ENCODE results near the gene SLC7A8. TPM values are rescaled to one million over a fixed set of nuclear protein-coding genes. Genes with fewer than 3 reads are reported as not detected.

The SLC7A8 gene
- total RNA-seq, 4 donors from 2014 or later, result 26.2 to 41.4 (median 37.5) TPM

GRCh38 chr14:23154964-23155587 lies 28.4 kb downstream of the SLC7A8 start:
- Histone ChIP-seq H3K9me3 (no peaks in the 10 kb centered on the region), H3K27ac (peak overlapping the region; percentile 79 to 90 (median 84)), H3K4me3 (peak overlapping the region in 1 of 4 donors; percentile 51), H3K4me1 (peaks cover 0 to 24% (median 10%) of the 10 kb centered on the region in 4 donors), H3K27me3 (no peaks in the 10 kb centered on the region), H3K36me3 (no peaks in the 10 kb centered on the region)
- peak; percentile 42 to 72 for DNase-seq (ENCODE audit: low spot score in 2 of 2)
- WGBS, 2 donors, result 30 to 43% methylated on average over 10 of the region's 10 CpGs
- no peak for TF ChIP-seq CTCF (IDR thresholded peaks at IDR 0.05)
- TF ChIP-seq EP300 (IDR thresholded peaks at IDR 0.05), result peak in 1 of 2 donors; percentile 73
- peak in 1 of 2 donors; percentile 10 for TF ChIP-seq POLR2A (IDR thresholded peaks at IDR 0.05)

GRCh38 chr14:23153851-23154796 lies 29.3 kb downstream of the SLC7A8 start:
- TF ChIP-seq POLR2A (IDR thresholded peaks at IDR 0.05), result peak in 1 of 2 donors; percentile 67
- no peak for TF ChIP-seq CTCF (IDR thresholded peaks at IDR 0.05)
- TF ChIP-seq EP300 (IDR thresholded peaks at IDR 0.05), result peak; percentile 54 to 81
- peaks cover 0 to 24% (median 9%) of the 10 kb centered on the region in 4 donors for H3K4me1 ChIP-seq

GRCh38 chr14:23151342-23151741 lies 32.1 kb downstream of the SLC7A8 start:
- Histone ChIP-seq H3K27ac (no peak overlapping the region), H3K4me1 (peaks cover 0 to 24% (median 9%) of the 10 kb centered on the region in 4 donors), H3K4me3 (no peak overlapping the region), H3K36me3 (peaks cover 0 to 6% (median 0%) of the 10 kb centered on the region in 3 donors), H3K9me3 (no peaks in the 10 kb centered on the region), H3K27me3 (no peaks in the 10 kb centered on the region)
- TF ChIP-seq EP300 (IDR thresholded peaks at IDR 0.05), result no peak
- TF ChIP-seq POLR2A (IDR thresholded peaks at IDR 0.05), result no peak
- TF ChIP-seq CTCF (IDR thresholded peaks at IDR 0.05), result no peak
- no peak for DNase-seq (ENCODE audit: low spot score in 2 of 2)
- WGBS, 2 donors, result 86 to 96% methylated on average over 2 of the region's 2 CpGs

More at GRCh38 chr14:23153851-23154796, 29.3 kb downstream of the SLC7A8 start:
- no peaks in the 10 kb centered on the region for H3K9me3 ChIP-seq
- no peaks in the 10 kb centered on the region for H3K27me3 ChIP-seq
- DNase-seq (ENCODE audit: low spot score in 2 of 2), result peak; percentile 92 to 93
- WGBS, 2 donors, result 26 to 40% methylated on average over 28 of the region's 28 CpGs
- H3K27ac ChIP-seq, result peak overlapping the region; percentile 79 to 90 (median 84)
- H3K36me3 ChIP-seq, result no peaks in the 10 kb centered on the region
- peak overlapping the region; percentile 22 to 51 (median 30) for H3K4me3 ChIP-seq

GRCh38 chr14:23149745-23150144 lies 33.7 kb downstream of the SLC7A8 start:
- Histone ChIP-seq H3K27me3 (no peaks in the 10 kb centered on the region), H3K27ac (no peak overlapping the region), H3K4me1 (peaks cover 0 to 15% (median 2%) of the 10 kb centered on the region in 4 donors), H3K4me3 (no peak overlapping the region), H3K9me3 (no peaks in the 10 kb centered on the region), H3K36me3 (peaks cover 0 to 6% (median 0%) of the 10 kb centered on the region in 3 donors)
- TF ChIP-seq EP300 (IDR thresholded peaks at IDR 0.05) (no peak), CTCF (IDR thresholded peaks at IDR 0.05) (no peak), POLR2A (IDR thresholded peaks at IDR 0.05) (no peak)
- DNase-seq (ENCODE audit: low spot score in 2 of 2), result no peak

Measured in tibial nerve (tissue), 4 donors.